Activated B cell treated with CpG ODN at 0.5 μM for 24 hours (primary cell): ENCODE results near the gene PITX3. TPM values are rescaled to one million over a fixed set of nuclear protein-coding genes. Genes with fewer than 3 reads are reported as not detected.

Experiments used
- ATAC-seq: fragments of 200-7000 bp; cut with Tn5 transposase; one replicate; pipeline ENCODE4 v1.10.0; 2021; ENCODE audit warnings: low read depth, mild to moderate bottlenecking, moderate library complexity
- CTCF ChIA-PET: fragments of 350-600 bp; sonication (Branson Sonifier 250); formaldehyde crosslinking; loops from one replicate; lab custom pipeline; 2021; ENCODE audit warnings: antibody characterized with exemption; lab: Charles Lee
- POLR2A ChIA-PET: fragments of 350-600 bp; sonication (Branson Sonifier 250); formaldehyde crosslinking; loops from one replicate; lab custom pipeline; 2021; ENCODE audit warnings: antibody characterized with exemption; lab: Charles Lee
- DNase-seq: peaks from one replicate; pipeline ENCODE4 v3.0.0; 2022
- H3K27ac Mint-ChIP-seq: one replicate; pipeline ENCODE4 v1.8.0; 2020; ENCODE audit warnings: mixed read lengths
- H3K27me3 Mint-ChIP-seq: one replicate; pipeline ENCODE4 v1.8.0; 2021; ENCODE audit warnings: mixed read lengths
- H3K36me3 Mint-ChIP-seq: one replicate; pipeline ENCODE4 v1.8.0; 2021; ENCODE audit warnings: low read depth, mixed read lengths
- H3K4me1 Mint-ChIP-seq: one replicate; pipeline ENCODE4 v1.8.0; 2021; ENCODE audit warnings: mixed read lengths
- H3K4me3 Mint-ChIP-seq: one replicate; pipeline ENCODE4 v1.8.0; 2020; ENCODE audit warnings: mild to moderate bottlenecking, mixed read lengths
- H3K9me3 Mint-ChIP-seq: one replicate; pipeline ENCODE4 v1.8.0; 2020; ENCODE audit warnings: mixed read lengths
- CTCF ChIP-seq: fragments of 200-600 bp; IDR thresholded peaks from one replicate; pipeline ENCODE4 v1.8.0; 2022; ENCODE audit warnings: antibody characterized with exemption, mild to moderate bottlenecking
- intact Hi-C: fragments of 100-400 bp; cut with micrococcal nuclease; formaldehyde crosslinking; loops from one replicate; pipeline ENCODE4 v1.15.1; 2024
- total RNA-seq: library from RNA; stranded (reverse); gene quantifications from 2 replicates; pipeline ENCODE4 v1.2.3, GENCODE V29; 2022

PITX3 gene
- total RNA-seq, 1 donor from 2014 or later, result not detected

DNA sequence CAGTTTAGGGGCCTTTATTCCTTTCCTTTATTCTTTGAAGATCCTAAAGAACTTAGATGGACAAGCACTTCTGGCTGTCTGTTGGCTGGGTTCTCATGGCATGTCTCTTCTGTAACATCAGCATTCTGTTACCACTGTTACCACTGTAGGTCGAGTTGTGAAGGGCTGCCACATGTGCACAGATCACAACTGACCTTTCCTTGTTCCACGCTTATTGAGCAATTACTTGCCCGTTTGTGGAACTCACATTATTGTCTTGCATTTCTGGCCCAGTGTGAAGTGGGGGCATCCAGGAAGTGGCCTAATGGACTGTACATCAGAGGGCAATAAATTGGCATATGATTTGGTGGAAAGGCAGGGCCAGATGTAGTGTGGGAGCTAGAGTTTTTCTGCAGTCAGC, 27.7 kb upstream of the PITX3 start:
- H3K4me1 Mint-ChIP-seq, result peaks cover 28% of the 10 kb centered on the region
- no peak overlapping the region for H3K4me3 Mint-ChIP-seq
- DNase-seq (no peak), ATAC-seq (no peak)
- H3K27ac Mint-ChIP-seq, result no peak overlapping the region
- no peaks in the 10 kb centered on the region for H3K27me3 Mint-ChIP-seq
- no peaks in the 10 kb centered on the region for H3K9me3 Mint-ChIP-seq
- no peak for TF ChIP-seq CTCF
- H3K36me3 Mint-ChIP-seq, result peaks cover 38% of the 10 kb centered on the region
- ChIA-PET POLR2A (no interaction called here), CTCF (interaction anchor here (0.9 kb wide), 1 partner anchor 83 kb away, joined by 3 read pairs; no protein-coding TSS in a partner anchor)
- intact Hi-C loops, result no loop called here

DNA sequence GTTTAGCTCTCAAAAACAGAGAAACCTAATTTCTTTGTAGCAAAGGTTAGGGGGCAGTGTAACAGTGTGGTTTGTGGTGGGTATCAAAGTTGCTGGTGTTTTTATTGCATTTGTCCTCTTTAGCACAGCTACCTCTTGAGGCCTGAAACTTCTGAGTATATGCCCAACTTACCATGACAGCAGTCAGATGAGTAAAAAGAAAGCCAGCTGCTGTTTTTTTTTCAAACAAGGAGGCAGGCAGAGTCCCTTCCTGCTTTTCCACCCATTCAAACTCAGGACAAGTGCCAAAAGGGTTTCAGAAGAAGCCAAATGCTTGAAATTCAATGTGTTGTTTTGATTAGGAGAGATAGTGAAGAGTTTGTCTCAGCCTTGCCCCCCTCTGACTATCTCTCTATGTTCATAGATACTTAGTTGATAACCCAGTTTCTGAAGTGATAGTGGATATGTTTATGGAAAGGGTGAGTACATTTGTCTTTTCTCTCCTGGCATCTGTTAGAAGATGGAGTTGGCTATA, 27.1 kb upstream of the PITX3 start:
- intact Hi-C loops, result no loop called here
- no peak for TF ChIP-seq CTCF
- ATAC-seq (no peak), DNase-seq (no peak)
- ChIA-PET CTCF (interaction anchor here (1.4 kb wide), 1 partner anchor 83 kb away, joined by 3 read pairs; no protein-coding TSS in a partner anchor), POLR2A (no interaction called here)
- Mint-ChIP-seq H3K27me3 (no peaks in the 10 kb centered on the region), H3K36me3 (peaks cover 43% of the 10 kb centered on the region), H3K9me3 (no peaks in the 10 kb centered on the region), H3K4me1 (peaks cover 28% of the 10 kb centered on the region), H3K27ac (peak overlapping the region; percentile 35), H3K4me3 (no peak overlapping the region)

DNA sequence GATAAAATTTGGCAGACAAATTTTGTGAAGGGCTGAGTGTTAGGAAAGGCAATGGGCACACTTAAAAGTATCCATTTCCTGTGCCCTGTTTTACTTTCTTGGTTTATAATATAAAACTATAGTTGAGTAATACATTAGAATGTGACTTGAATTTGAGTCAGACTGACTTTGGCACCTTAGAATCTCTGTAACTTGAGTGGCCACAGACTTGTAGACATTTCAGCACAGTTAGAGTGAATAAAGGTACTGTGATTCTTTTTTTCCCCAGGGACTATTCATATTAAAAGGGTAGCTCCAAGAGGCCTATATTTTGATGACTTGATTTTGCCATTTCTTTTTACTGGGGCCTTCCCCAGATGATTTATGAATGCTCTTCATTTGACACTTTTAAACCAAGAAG, 26.4 kb upstream of the PITX3 start:
- TF ChIP-seq CTCF, result no peak
- intact Hi-C loops, result no loop called here
- H3K4me3 Mint-ChIP-seq, result no peak overlapping the region
- no peak for DNase-seq
- no peaks in the 10 kb centered on the region for H3K27me3 Mint-ChIP-seq
- peaks cover 26% of the 10 kb centered on the region for H3K4me1 Mint-ChIP-seq
- peak overlapping the region; percentile 35 for H3K27ac Mint-ChIP-seq
- ChIA-PET CTCF (interaction anchor here (1.4 kb wide), 1 partner anchor 83 kb away, joined by 3 read pairs; no protein-coding TSS in a partner anchor), POLR2A (no interaction called here)
- no peaks in the 10 kb centered on the region for H3K9me3 Mint-ChIP-seq
- peaks cover 49% of the 10 kb centered on the region for H3K36me3 Mint-ChIP-seq
- no peak for ATAC-seq

DNA sequence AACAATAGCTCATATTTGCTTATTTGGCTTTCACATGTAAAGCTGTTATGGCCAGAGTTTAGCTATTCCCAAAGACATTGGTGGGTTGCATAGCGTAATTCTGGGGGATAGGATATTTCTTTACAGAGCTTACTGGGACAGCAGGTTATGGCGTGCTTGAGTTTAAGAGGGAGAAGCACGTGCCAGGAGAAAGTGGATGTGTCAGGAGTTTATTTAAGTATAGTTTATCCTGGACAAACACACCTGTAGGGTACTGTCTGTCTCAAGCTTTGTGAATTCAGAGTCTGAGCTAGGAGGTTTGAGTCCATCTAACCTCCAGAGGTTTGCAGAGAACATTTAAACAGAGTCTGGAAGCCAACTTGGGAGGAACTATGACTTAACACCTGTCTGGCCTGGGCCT, 25.4 kb upstream of the PITX3 start:
- Mint-ChIP-seq H3K27me3 (no peaks in the 10 kb centered on the region), H3K36me3 (peaks cover 55% of the 10 kb centered on the region), H3K9me3 (no peaks in the 10 kb centered on the region), H3K27ac (no peak overlapping the region), H3K4me3 (no peak overlapping the region), H3K4me1 (peaks cover 23% of the 10 kb centered on the region)
- ChIA-PET CTCF (interaction anchor here (1.3 to 1.6 kb wide), 2 partner anchors 35 to 86 kb away, joined by 3 read pairs; no protein-coding TSS in a partner anchor), POLR2A (interaction anchor here (0.6 kb wide), 1 partner anchor 151 kb away, joined by 3 read pairs; no protein-coding TSS in a partner anchor)
- DNase-seq (no peak), ATAC-seq (no peak)
- TF ChIP-seq CTCF, result no peak
- intact Hi-C loops, result no loop called here

DNA sequence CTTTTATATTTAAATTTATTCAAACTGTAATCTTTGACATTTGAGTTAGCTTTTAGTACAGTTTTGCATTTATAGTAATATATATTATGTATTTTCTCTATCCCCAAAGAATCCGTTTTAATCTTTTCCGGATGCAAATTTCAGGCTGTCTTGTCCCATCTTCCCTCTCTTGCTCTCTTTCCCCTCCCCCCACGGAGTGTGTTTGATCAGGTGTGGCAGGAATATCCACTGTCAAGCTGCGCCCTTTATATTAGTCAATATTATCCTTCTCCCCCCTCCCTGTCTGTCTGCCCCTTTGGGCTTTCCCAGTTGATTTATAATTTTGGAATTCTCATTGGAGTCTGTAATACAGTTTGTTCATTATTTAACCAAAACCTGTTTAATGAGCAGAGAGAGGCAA, 23.1 kb upstream of the PITX3 start:
- H3K9me3 Mint-ChIP-seq, result no peaks in the 10 kb centered on the region
- no peak for ATAC-seq
- no peaks in the 10 kb centered on the region for H3K27me3 Mint-ChIP-seq
- intact Hi-C loops, result no loop called here
- peaks cover 21% of the 10 kb centered on the region for H3K4me1 Mint-ChIP-seq
- peaks cover 71% of the 10 kb centered on the region for H3K36me3 Mint-ChIP-seq
- no peak for TF ChIP-seq CTCF
- no peak overlapping the region for H3K4me3 Mint-ChIP-seq
- CTCF ChIA-PET, result interaction anchor here (1.6 kb wide), 1 partner anchor 34 kb away, joined by 3 read pairs; no protein-coding TSS in a partner anchor
- no peak for DNase-seq
- POLR2A ChIA-PET, result no interaction called here
- H3K27ac Mint-ChIP-seq, result no peak overlapping the region
